ENCODE results near the gene CABLES1. TPM values are rescaled to one million over a fixed set of nuclear protein-coding genes. Genes with fewer than 3 reads are reported as not detected.

Gene CABLES1
- total RNA-seq, 2 experiments from 2014 or later = 1.2 to 1.4 TPM

GRCh38 chr18:23307567-23308295, 172.4 kb downstream of the CABLES1 start:
- peak overlapping the region; percentile 80 for H3K4me3 Mint-ChIP-seq

More at GRCh38 chr18:23307567-23308295, 172.4 kb downstream of the CABLES1 start:
- no peaks in the 10 kb centered on the region for H3K27me3 Mint-ChIP-seq
- peaks cover 8% of the 10 kb centered on the region for H3K36me3 Mint-ChIP-seq
- ATAC-seq (ENCODE audit: low read depth) = peak; percentile 76
- H3K27ac Mint-ChIP-seq = peak overlapping the region; percentile 86
- peaks cover 43% of the 10 kb centered on the region for H3K4me1 Mint-ChIP-seq
- DNase-seq = peak; percentile 67
- POLR2A ChIA-PET = interaction anchor here (0.6 to 1.0 kb wide), 3 partner anchors 51 to 227 kb away, joined by 3 read pairs; no protein-coding TSS in a partner anchor
- no peaks in the 10 kb centered on the region for H3K9me3 Mint-ChIP-seq

Other genes starting within 250 kb of the CABLES1 start
- 10 to 100 TPM; 39.9 to 41.1 TPM for gene RBBP8, start 202.2 kb upstream of the CABLES1 start, total RNA-seq

All from activated naive CD8-positive, alpha-beta T cell treated with anti-CD3 and anti-CD28 coated beads, Interleukin-2, amount 10 ng/mL, durations not matched to agents 7 days and 5 days (primary cell).